Measurements from ENCODE around the gene TMEM198. TPM values are rescaled to one million over a fixed set of nuclear protein-coding genes. Genes with fewer than 3 reads are reported as not detected.

Gene TMEM198
- total RNA-seq, 1 donor from 2014 or later: 15.7 TPM

GRCh38 chr2:219569041-219569440 lies 25.2 kb downstream of the TMEM198 start:
- Mint-ChIP-seq H3K9me3 (no peaks in the 10 kb centered on the region), H3K4me3 (peak overlapping the region; percentile 72), H3K4me1 (peaks cover 17% of the 10 kb centered on the region), H3K27me3 (ENCODE audit: low read depth) (no peaks in the 10 kb centered on the region), H3K36me3 (ENCODE audit: low read depth) (peaks cover 7% of the 10 kb centered on the region), H3K27ac (ENCODE audit: unreplicated experiment) (no peak overlapping the region)
- TF ChIP-seq, protein P1, sequence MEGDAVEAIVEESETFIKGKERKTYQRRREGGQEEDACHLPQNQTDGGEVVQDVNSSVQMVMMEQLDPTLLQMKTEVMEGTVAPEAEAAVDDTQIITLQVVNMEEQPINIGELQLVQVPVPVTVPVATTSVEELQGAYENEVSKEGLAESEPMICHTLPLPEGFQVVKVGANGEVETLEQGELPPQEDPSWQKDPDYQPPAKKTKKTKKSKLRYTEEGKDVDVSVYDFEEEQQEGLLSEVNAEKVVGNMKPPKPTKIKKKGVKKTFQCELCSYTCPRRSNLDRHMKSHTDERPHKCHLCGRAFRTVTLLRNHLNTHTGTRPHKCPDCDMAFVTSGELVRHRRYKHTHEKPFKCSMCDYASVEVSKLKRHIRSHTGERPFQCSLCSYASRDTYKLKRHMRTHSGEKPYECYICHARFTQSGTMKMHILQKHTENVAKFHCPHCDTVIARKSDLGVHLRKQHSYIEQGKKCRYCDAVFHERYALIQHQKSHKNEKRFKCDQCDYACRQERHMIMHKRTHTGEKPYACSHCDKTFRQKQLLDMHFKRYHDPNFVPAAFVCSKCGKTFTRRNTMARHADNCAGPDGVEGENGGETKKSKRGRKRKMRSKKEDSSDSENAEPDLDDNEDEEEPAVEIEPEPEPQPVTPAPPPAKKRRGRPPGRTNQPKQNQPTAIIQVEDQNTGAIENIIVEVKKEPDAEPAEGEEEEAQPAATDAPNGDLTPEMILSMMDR (conservative IDR thresholded peaks at IDR 0.05): no peak
- DNase-seq (ENCODE audit: low read depth, low spot score): no peak

DNA sequence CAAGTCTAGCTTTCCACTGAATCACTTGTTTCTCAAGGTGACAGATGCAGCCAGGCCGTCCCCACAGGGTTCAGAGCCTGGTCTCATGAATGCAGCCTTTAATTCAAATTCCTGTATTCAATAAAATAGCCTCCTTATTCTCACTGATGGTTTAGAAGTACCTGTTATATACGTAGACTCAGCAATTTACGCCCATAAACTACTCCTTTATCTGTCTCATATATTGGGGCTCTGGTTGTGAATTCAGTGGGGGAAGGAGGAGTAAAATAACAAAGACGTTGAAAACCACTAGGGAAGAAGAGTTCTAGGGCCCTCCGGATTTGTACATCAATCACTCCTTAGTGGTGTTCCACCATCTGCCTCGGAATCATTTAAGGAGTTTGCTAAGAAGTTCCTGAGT lies 25.8 kb downstream of the TMEM198 start:
- H3K36me3 Mint-ChIP-seq (ENCODE audit: low read depth): peaks cover 7% of the 10 kb centered on the region
- no peaks in the 10 kb centered on the region for H3K9me3 Mint-ChIP-seq
- TF ChIP-seq, protein P1 (conservative IDR thresholded peaks at IDR 0.05): no peak
- no peaks in the 10 kb centered on the region for H3K27me3 Mint-ChIP-seq (ENCODE audit: low read depth)
- peak overlapping the region; percentile 72 for H3K4me3 Mint-ChIP-seq
- DNase-seq (ENCODE audit: low read depth, low spot score): no peak
- H3K27ac Mint-ChIP-seq (ENCODE audit: unreplicated experiment): no peak overlapping the region
- peaks cover 17% of the 10 kb centered on the region for H3K4me1 Mint-ChIP-seq

DNA sequence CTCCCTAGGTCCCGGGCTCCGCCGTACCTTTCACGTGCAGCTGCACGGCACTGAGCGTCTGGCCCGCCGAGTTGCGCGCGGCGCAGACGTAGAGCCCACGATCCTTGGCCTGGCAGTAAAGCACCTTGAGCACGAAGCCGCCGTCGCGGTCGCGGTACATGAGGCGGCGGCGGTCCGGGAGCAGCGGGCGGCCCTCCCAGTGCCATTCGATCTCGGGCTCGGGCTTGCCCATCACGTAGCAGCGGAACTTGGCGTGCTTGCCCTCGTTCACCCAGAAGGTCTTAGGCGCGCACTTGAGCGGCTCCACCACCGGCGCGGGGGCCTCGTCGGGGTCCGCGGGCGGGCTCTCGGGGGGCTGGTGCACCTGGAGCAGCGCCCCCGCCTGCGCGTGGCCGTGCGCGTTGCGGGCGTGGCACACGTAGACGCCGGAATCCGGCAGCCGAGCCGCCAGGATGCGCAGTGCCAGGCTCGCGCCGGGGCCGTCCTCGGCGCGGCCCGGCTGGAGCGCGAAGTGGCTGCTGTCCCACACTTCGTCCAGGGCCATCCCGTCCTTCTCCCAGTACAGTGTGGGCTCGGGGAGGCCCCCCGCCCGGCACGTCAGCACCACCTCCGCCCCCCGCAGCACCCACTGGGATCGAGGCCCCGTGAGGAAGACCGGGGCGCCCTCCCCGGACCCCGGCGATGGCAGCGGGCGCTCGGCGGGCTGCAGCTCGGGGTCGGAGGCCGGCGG lies 26.5 kb downstream of the TMEM198 start:
- Mint-ChIP-seq H3K4me3 (peak overlapping the region; percentile 72), H3K36me3 (ENCODE audit: low read depth) (peaks cover 7% of the 10 kb centered on the region), H3K27ac (ENCODE audit: unreplicated experiment) (no peak overlapping the region), H3K4me1 (peaks cover 18% of the 10 kb centered on the region), H3K27me3 (ENCODE audit: low read depth) (no peaks in the 10 kb centered on the region), H3K9me3 (no peaks in the 10 kb centered on the region)
- DNase-seq (ENCODE audit: low read depth, low spot score): no peak
- TF ChIP-seq, protein P1 (conservative IDR thresholded peaks at IDR 0.05): no peak

DNA sequence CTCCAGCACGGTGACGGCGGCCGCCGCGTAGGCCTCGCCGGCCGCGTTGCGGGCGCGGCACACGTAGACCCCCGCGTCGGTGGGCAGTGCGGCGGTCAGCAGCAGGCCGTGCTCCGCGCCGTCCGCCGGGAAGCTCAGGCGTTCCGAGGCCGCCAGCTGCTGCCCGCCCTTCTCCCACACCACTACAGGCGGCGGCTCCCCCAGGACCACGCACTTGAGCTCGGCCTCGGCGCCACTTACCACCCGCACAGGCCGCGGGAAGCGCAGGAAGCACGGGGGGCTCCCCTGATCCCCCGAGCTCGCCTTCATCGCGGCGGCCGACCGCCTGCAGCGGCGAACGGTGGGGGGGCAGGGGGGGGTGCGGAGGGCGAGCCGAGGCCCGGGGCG lies 27.1 kb downstream of the TMEM198 start:
- Mint-ChIP-seq H3K27ac (ENCODE audit: unreplicated experiment) (no peak overlapping the region), H3K4me1 (peaks cover 22% of the 10 kb centered on the region)

GRCh38 chr2:219571311-219572236 lies 27.7 kb downstream of the TMEM198 start, which contains the start of gene OBSL1:
Gene OBSL1, minus strand, starts transcription at chr2:219571539. Its CDS starts 307 bp downstream, at chr2:219571232.
- peak within 1 kb of the TSS; percentile 81 for H3K27ac Mint-ChIP-seq (ENCODE audit: unreplicated experiment)
- H3K4me1 Mint-ChIP-seq: peaks cover 29% of the 10 kb centered on the region
- H3K36me3 Mint-ChIP-seq (ENCODE audit: low read depth): peaks cover 4% of the 10 kb centered on the region
- DNase-seq (ENCODE audit: low read depth, low spot score): peak; percentile 77
- no peaks in the 10 kb centered on the region for H3K27me3 Mint-ChIP-seq (ENCODE audit: low read depth)
- H3K9me3 Mint-ChIP-seq: no peaks in the 10 kb centered on the region
- TF ChIP-seq, protein P1 (conservative IDR thresholded peaks at IDR 0.05): no peak
- H3K4me3 Mint-ChIP-seq: peak within 1 kb of the TSS; percentile 78

More for the DNA sequence above, 27.1 kb downstream of the TMEM198 start:
- H3K27me3 Mint-ChIP-seq (ENCODE audit: low read depth): no peaks in the 10 kb centered on the region
- DNase-seq (ENCODE audit: low read depth, low spot score): no peak
- H3K36me3 Mint-ChIP-seq (ENCODE audit: low read depth): peaks cover 7% of the 10 kb centered on the region
- TF ChIP-seq, protein P1 (conservative IDR thresholded peaks at IDR 0.05): no peak
- H3K4me3 Mint-ChIP-seq: no peak overlapping the region
- no peaks in the 10 kb centered on the region for H3K9me3 Mint-ChIP-seq
